Adrenal gland (tissue), 12 donors: Measurements from ENCODE around the gene NEU4. TPM values are rescaled to one million over a fixed set of nuclear protein-coding genes. Genes with fewer than 3 reads are reported as not detected.
A peak's percentile ranks its signal among the peaks of the same experiment; 100 is the strongest.

Experiments
- DNase-seq, 7 donors: peaks; one replicate each; pipeline ENCODE4 v3.0.0-alpha.2; 2019 to 2020
- H3K27ac ChIP-seq, 5 donors: fragments of 200-600 bp; sonication (generic) in 4 of 5; 1 replicate in 3 of 5; 2 replicates in 2 of 5; pipeline versions ENCODE4 v1.5.1 to v1.8.0; 2016 to 2020; ENCODE audit warnings: mild to moderate bottlenecking in 1 of 5
- H3K27me3 ChIP-seq: fragments of 200-600 bp; 2 replicates; pipeline ENCODE4 v1.8.0; 2021
- H3K36me3 ChIP-seq, 2 donors: fragments of 200-600 bp; replicated peaks in 1 of 2; 1 replicate in 1 of 2; 2 replicates in 1 of 2; pipeline versions ENCODE4 v1.5.1 to v1.8.0; 2018 to 2022
- H3K4me1 ChIP-seq, 2 donors: fragments of 200-600 bp; replicated peaks in 1 of 2; 1 replicate in 1 of 2; 2 replicates in 1 of 2; pipeline versions ENCODE4 v1.5.1 to v1.8.0; 2018 to 2021
- H3K4me3 ChIP-seq, 4 donors: fragments of 200-600 bp; sonication (generic) in 3 of 4; one replicate each; pipeline ENCODE4 v1.5.1; 2016 to 2018
- H3K9me3 ChIP-seq, 3 donors: fragments of 200-600 bp; sonication (generic) in 1 of 3; replicated peaks in 1 of 3; 1 replicate in 2 of 3; 2 replicates in 1 of 3; pipeline versions ENCODE4 v1.5.1 to v1.8.0; 2016 to 2021
- CTCF ChIP-seq, 6 experiments: fragments of 450-650 bp in 4 of 6; fragments of 200-600 bp in 2 of 6; sonication (generic) in 1 of 6; IDR thresholded peaks; 1 replicate in 5 of 6; 2 replicates in 1 of 6; pipeline versions ENCODE4 v1.5.1 to v1.8.0; 2016 to 2021; ENCODE audit warnings: antibody characterized with exemption in 6 of 6, mild to moderate bottlenecking in 2 of 6, moderate library complexity in 1 of 6
- POLR2A ChIP-seq, 2 donors: fragments of 450-650 bp; IDR thresholded peaks; one replicate each; pipeline ENCODE4 v1.6.1; 2017; ENCODE audit warnings: antibody characterized with exemption in 2 of 2, mild to moderate bottlenecking in 2 of 2, moderate library complexity in 1 of 2
- WGBS, 4 donors: extraction: QIAGEN DNeasy Blood & Tissue Kit in 2 of 4; methylation state at CpG; one replicate each; pipeline versions ENCODE4 v1.1.5 to v1.1.7; 2013 to 2017; 5-methylcytosine and 5-hydroxymethylcytosine counted together
- intact Hi-C, 2 donors: fragments of 100-400 bp; cut with DNase I; formaldehyde crosslinking; loops; one replicate each; pipeline versions ENCODE4 v1.14.1 to v1.15.0; 2022 to 2023
- polyA plus RNA-seq, 3 donors: library from polyadenylated mRNA; stranded (reverse); fragments of 200-250 nt in 2 of 3; fragments of 350-450 nt in 1 of 3; fragmentation: Illumina TruSeq in 1 of 3; extraction: RNeasy Lipid Tissue Mini Kit (QIAGEN cat#74804) in 1 of 3; gene quantifications; one replicate each; pipeline ENCODE4 v1.2.3, GENCODE V29; 2013 to 2014
- total RNA-seq, 9 donors: library from RNA; depleted of rRNA in 4 of 9; stranded (reverse); fragments of >200 nt in 4 of 9; fragments of 120-200 nt in 1 of 9; fragmentation: NEBNext Ultra II Directional in 1 of 9; extraction: Animal tissue kit (Norgen Biotek cat#: 25700) in 1 of 9; gene quantifications; one replicate each; pipeline versions ENCODE4 v1.1.0 to v1.2.4, GENCODE V29; 2013 to 2023
- donor health status: healthy with polysubstance abuse.
- donor health status: Bipolar disorder and iron deficiency.
- donor health status: DM: yes; HTN: yes; CAD: no.
- donor health status: DM: no; HTN: no; CAD: no.
- donor health status: DM: no; HTN: no; CAD: no.
- donor health status: DM: yes; HTN: yes; CAD: no.

The NEU4 gene
- total and polyA plus RNA-seq, 12 donors, result 0.17 to 2.3 (median 0.37) TPM; not detected in 3

DNA sequence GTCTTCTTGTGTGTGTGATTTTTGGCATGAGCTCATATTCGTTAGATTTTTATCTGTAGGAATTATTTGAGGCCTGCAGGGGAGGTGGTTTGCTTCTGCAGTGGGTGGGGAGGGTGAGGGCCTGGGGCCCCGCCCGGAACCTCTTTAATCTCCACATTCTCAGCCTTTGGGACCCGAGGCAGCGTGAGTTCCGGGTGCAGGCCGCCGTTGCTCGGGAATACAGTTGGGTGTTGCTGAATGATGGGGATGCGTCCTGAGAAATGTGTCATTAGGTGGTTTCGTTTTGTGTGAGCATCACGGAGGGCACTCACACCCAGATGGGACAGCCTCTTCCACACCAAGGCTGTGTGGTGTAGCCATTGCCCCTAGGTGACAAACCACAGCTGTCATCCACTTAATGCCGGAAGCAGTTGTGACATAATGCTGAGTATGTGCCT lies 46.0 kb upstream of the NEU4 start:
- no peak overlapping the region for H3K27ac ChIP-seq

DNA sequence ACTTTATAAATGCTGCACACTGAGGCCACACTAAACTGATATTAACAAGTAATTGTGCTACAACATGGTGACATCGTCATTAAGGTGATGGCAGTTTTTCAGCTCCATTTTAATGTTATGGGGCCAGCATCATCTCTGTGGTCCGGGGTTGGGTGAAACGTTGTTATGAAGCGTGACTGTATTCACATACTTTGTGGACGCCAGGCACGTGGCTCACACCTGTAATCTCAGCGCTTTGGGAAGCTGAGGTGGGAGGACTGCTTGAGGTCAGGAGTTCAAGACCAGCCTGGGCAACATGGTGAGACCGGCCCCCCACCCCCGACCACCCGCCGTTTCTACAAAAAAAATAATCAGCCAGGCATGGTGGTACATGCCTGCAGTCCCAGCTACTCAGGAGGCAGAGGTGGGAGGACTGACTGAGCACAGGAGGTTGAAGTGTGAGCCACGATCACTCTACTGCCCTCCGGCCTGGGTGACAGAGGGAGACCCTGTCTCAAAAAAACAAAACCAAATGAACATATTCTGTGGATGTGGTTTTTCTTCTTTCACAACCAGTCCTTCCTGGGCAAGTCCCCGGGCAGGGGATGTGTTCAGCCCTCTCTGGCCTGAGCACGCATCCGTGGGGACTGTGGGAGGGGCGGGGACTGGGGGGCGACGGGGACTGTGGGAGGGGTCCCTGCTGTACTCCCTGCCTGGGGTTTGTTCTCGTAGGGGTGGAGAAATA lies 45.3 kb upstream of the NEU4 start:
- H3K36me3 ChIP-seq, result no peaks in the 10 kb centered on the region
- intact Hi-C loops, result no loop called here
- no peaks in the 10 kb centered on the region for H3K4me1 ChIP-seq
- H3K4me3 ChIP-seq, result no peak overlapping the region
- H3K9me3 ChIP-seq, result no peaks in the 10 kb centered on the region
- 74 to 89% (median 81%) methylated on average over 15 to 20 of the region's 20 CpGs for WGBS, 4 donors
- H3K27ac ChIP-seq, result no peak overlapping the region
- TF ChIP-seq CTCF (IDR thresholded peaks at IDR 0.05) (no peak), POLR2A (IDR thresholded peaks at IDR 0.05) (no peak)
- DNase-seq, result no peak
- no peaks in the 10 kb centered on the region for H3K27me3 ChIP-seq

More for the DNA sequence above, 46.0 kb upstream of the NEU4 start:
- peak in 2 of 7 donors; percentile 14 to 15 for DNase-seq
- Histone ChIP-seq H3K36me3 (no peaks in the 10 kb centered on the region), H3K27me3 (no peaks in the 10 kb centered on the region), H3K9me3 (no peaks in the 10 kb centered on the region), H3K4me1 (no peaks in the 10 kb centered on the region), H3K4me3 (no peak overlapping the region)
- TF ChIP-seq POLR2A (IDR thresholded peaks at IDR 0.05), result no peak
- no peak for TF ChIP-seq CTCF (IDR thresholded peaks at IDR 0.05)
- intact Hi-C loops, result no loop called here
- 85 to 93% (median 90%) methylated on average over 13 of the region's 13 CpGs for WGBS, 4 donors

DNA sequence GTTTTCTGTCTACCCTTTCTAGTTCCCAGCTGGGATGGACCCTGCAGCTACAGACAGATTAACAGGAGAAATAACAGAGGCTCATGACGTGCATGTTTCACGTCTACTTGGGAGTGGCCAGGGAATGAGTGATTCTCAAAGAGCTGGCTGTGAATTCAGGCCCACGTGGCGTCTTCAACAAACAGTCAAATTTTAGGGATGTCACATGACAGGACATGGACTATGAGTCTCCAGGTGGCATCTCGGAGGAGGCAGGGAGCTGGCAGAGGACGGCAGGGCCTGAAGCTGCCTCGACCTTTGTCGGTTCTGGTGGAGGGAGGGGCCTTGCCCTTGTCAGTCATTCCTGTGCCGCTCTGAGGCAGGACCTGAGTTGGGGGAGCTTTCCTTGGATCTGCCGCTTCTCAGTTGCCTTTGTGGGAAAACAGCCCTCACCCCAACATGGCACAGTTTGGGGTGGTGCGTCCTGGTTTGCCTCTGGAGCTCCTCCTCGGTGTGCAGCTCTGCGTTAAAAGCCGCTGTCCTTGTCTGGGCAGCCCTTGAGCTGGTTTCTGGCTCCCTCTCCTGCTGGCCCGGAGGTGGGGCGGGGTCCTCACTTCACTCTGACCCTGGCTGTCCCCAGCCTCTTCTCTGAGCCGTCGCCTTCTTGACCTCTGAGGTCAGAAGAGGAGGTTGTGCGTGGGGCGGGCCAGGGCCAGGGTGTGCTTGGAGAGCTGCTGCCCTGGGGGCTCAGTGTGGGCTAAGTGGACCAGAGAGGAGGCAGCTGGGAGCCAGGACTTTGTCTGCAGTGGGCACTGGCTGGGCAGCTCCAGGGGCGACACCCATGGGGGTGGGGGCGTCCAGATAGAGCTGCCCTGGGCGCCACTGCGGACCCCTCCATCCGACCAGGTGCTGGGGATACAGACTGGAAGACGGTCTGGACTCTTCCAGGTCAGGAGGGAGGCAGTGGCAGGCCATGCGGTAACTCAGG lies 44.4 kb upstream of the NEU4 start:
- peak in 3 of 7 donors; percentile 0 to 46 (median 18) for DNase-seq
- 84 to 92% (median 90%) methylated on average over 11 to 27 of the region's 27 CpGs for WGBS, 4 donors
- Histone ChIP-seq H3K27ac (no peak overlapping the region), H3K27me3 (no peaks in the 10 kb centered on the region), H3K4me3 (no peak overlapping the region), H3K4me1 (no peaks in the 10 kb centered on the region), H3K9me3 (no peaks in the 10 kb centered on the region), H3K36me3 (no peaks in the 10 kb centered on the region)
- TF ChIP-seq POLR2A (IDR thresholded peaks at IDR 0.05) (no peak), CTCF (IDR thresholded peaks at IDR 0.05) (no peak)
- intact Hi-C loops, result no loop called here
